GM19035 (cell line): Measurements from ENCODE around the gene UNC79.

Experiments
- ATAC-seq: cut with Tn5 transposase; IDR thresholded peaks from one replicate; pipeline ENCODE4 v1.9.1; 2021; ENCODE audit not compliant: unreplicated experiment

UNC79 gene

GRCh38 chr14:93546642-93547041 is 115.9 kb downstream of the UNC79 start:
- ATAC-seq = no peak

GRCh38 chr14:93548102-93548843 is 117.5 kb downstream of the UNC79 start:
- ATAC-seq = no peak

- no peak for ATAC-seq
Measured at GRCh38 chr14:93549595-93549994, 118.9 kb downstream of the UNC79 start.

DNA sequence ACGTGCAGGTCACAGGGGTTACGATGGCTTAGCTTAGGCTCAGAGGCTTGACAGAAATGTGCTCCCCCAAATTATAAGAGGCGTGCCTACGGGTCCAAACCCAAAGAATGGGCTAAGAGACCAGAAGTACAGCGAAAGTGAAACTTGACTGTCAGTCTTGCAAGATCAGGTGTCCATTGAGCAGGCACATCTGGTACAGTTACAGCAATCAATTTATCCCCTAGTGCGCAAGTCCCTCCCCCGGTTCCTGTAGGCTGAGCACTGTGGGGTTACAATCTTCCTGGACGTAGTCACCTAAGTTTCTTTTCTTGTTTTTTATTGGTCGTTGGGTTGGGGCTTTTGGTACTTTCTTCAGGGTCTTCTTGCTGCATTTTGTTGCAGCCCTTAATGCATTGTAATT is 134.2 kb downstream of the UNC79 start:
- no peak for ATAC-seq

DNA sequence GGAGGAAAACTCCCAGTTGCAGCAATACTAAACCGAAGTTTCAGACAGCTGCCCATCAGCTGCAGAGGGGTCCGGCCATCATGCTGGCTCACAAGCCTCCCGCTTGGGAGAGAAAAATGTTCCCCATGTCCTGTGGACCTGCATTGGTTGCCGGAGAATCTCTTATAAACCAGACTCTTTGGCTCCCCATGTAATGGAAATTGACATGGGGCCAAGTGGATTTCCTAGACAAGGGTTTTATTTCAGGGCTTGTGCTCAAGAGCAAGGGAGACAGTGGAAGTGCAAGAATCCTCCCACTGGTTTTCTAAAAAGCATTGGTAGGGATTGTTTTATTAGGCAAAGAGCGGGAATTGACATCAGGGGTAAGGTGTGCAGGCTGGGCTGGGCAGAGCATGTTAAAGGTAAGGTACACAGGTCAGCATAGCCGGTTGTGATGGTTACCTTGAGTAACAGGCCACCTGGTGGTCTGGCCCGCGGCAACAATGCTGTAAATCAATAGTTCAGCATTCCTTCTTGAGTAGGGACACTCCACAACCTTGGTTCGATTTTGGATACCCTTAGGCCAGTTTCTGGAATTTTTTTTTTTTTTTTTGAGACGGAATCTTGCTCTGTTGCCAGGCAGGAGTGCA is 135.4 kb downstream of the UNC79 start:
- no peak for ATAC-seq

- no peak for ATAC-seq
Measured at GRCh38 chr14:93571275-93571674, 140.5 kb downstream of the UNC79 start.

- ATAC-seq = no peak
Measured at GRCh38 chr14:93579178-93579577, 148.4 kb downstream of the UNC79 start.

- ATAC-seq = no peak
Measured at GRCh38 chr14:93582516-93582915, 151.8 kb downstream of the UNC79 start.

- no peak for ATAC-seq
Measured at GRCh38 chr14:93587330-93587729, 156.6 kb downstream of the UNC79 start.

GRCh38 chr14:93591506-93591905 is 160.8 kb downstream of the UNC79 start:
- no peak for ATAC-seq

GRCh38 chr14:93592786-93593185 is 162.0 kb downstream of the UNC79 start:
- no peak for ATAC-seq

DNA sequence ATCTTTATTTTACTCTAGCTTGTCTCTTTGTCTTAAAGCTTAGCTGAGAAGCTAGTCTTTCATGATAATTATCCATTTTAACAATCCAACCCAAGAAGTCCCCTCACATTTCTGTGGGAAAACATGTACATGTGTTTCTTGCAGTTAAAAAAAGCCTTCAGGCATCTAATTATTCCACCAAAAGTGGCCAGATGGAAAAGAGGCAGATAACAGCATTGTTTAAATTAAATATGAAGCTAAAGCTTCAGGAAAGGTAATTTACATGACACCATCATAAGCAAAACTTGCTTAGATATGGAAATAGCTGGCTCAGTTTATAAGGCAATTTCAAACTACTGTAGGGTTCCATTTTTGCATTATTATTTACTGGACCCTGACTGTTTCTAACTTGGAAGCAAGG is 175.4 kb downstream of the UNC79 start:
- no peak for ATAC-seq

DNA sequence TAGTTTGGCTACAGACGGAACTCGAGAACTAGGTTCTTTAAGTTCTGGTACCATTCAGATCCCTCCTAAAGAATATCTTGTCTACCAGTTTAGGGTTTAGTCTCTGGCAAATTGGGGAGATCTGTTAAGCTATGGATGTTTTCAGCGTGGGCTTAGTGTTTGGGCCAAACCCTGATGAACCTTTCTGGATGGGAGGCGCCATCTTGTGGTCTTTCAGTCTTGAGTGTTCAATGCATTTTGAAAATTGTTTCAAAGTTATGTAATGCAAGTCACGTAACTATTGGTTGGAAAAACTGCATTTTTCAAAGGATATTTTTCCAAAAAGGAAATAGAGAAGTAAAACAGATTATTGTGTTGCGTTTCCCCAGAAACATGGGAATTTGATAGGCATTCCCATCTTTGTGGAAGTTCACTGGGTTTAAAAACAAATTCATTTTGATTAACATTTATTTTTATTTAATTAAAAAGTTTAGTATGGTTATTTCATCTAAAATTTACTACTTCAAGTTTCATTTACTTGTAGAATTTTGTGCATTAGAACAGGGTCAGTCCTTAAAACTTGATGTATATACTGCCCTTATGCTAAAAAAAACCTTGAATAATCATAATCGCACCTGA is 188.5 kb downstream of the UNC79 start:
- ATAC-seq = no peak

DNA sequence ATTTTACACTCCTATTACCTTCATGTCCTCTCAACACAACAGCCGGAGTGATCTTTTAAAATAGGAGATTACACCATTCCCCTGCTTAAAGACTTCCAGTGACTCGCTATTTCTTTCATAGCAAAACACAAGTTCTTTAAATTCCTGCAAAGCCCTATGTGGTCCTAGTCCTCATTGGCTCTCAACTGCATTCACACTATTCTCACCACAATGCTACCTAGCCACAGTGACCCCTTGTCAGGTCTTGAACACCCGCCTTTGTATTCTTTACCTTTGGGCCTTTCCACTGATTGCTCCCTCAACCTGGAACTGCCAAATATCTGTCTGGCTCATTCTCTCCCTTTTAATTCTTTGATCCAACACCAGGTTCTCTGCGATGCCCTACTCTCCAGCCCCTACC is 197.3 kb downstream of the UNC79 start:
- ATAC-seq = no peak

GRCh38 chr14:93629643-93630042 is 198.9 kb downstream of the UNC79 start:
- ATAC-seq = no peak

- ATAC-seq = no peak
Measured at GRCh38 chr14:93638790-93639189, 208.1 kb downstream of the UNC79 start.

- no peak for ATAC-seq
Measured at GRCh38 chr14:93643127-93643526, 212.4 kb downstream of the UNC79 start.

DNA sequence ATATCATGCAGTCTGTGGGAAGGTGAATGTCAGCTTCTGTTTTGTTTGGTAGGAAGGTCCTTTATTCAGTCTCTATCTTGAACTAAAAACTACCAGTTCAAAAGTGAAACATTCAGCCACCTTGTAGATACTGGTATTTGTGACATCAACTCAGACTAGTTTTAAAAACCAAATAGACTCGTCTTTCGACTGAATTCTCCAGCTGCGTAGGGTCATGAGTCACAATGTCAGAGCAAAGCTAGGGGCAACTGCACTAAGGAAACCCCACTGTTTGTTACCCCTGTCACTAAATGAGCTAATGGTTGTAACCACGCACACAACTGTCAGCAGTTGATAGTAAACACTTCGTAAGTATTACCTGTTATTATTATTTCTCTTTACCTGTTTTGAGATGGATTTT is 212.9 kb downstream of the UNC79 start:
- ATAC-seq = no peak

- ATAC-seq = no peak
Measured at GRCh38 chr14:93645200-93645599, 214.5 kb downstream of the UNC79 start.

DNA sequence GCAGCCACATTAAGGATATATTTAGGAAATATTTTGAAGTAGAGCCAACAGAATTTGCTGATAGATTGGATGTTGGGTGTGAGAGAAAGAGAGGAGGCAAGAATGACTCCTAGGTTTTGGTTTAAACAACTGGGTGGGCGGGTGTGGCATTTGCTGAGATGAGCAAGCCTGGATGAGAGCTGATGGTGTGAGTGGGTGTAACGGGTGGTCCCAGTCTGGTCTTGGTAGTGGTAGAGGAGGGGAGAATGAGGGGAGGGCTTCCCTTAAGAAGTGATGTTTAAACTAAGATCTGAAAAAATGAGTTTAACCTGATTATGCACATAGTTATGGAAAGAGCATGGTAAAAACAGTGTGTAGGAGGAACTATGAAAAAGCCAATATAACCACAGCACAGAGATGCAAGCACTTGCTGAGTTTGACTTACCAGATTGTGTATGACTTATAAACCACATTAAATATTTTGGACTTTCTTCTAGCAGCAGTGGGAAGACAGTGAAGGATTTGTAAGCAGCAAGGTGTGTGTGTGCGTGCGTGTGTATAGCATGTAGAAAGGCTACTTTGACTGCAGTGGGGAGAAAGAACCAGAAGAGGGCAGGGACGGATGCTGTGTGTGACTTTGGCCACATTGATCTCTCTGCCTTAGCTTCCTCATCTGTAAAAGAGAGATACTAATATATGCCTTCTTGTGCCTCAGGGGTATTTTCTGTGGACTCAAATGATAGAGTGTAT is 217.9 kb downstream of the UNC79 start:
- ATAC-seq = no peak

GRCh38 chr14:93654599-93654998 is 223.9 kb downstream of the UNC79 start:
- no peak for ATAC-seq
